ENCODE results near the gene RAVER1. TPM values are rescaled to one million over a fixed set of nuclear protein-coding genes. Genes with fewer than 3 reads are reported as not detected.

The RAVER1 gene
- total and polyA plus RNA-seq, 2 of the 13 experiments (the other 11 are each of a cell fraction or from before 2014, with no cell fraction given), result 3.6 to 7.9 TPM

DNA sequence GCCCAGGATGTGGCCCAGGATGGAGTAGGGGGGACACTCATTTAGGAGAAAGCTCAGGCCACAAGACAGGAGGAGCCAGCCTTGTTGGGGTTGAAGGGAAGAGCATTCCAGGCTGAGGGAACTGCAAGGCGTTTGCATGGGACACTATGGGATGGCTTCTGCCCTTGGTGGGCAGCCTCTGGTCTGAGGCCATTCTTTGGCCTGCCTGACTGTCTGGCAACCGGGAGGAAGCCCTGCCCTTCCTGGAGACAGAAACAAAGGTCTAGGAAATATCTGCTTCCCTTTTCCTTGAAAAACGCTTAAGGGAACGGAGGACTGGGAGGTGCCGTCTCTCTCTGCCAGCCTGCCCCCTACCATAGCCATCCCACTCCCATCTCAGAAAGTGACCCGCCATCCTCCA, 65.3 kb downstream of the RAVER1 start:
- CTCF ChIA-PET (ENCODE audit: low intra/inter-chr PET ratio, low total read pairs), result interaction anchor here (3.6 kb wide), 1 partner anchor 121 kb away, joined by 47 read pairs; no protein-coding TSS in a partner anchor
- no peak for ATAC-seq
- Histone ChIP-seq H3K27ac (ENCODE audit: extremely low read length, insufficient read depth, low read length) (no peak overlapping the region), H2AFZ (ENCODE audit: low read length) (no peak overlapping the region), H4K20me1 (ENCODE audit: insufficient read depth, low read length) (no peaks in the 10 kb centered on the region), H3K4me1 (ENCODE audit: insufficient read depth, low read length) (peaks cover 59% of the 10 kb centered on the region), H3K4me3 (replicated peaks in 1 of 3; ENCODE audit: insufficient read depth in 1 of 3, low read depth in 2 of 3, low read length in 3 of 3) (peak overlapping the region in 1 of 3 experiments; percentile 32; a peak in 1 of 6 replicates), H3K27me3 (ENCODE audit: control insufficient read depth in 1 of 2, insufficient read depth in 2 of 2, low read length in 2 of 2) (no peaks in the 10 kb centered on the region), H3K9ac (ENCODE audit: insufficient read depth, low read depth, low read length) (no peak overlapping the region), H3K4me2 (ENCODE audit: low read depth, low read length) (peak overlapping the region; percentile 87; the same call in 1 of the 2 replicates), H3K79me2 (ENCODE audit: insufficient read depth, low read length) (peaks cover 25% of the 10 kb centered on the region), H3K9me3 (ENCODE audit: low read length) (no peaks in the 10 kb centered on the region), H3K36me3 (replicated peaks in 1 of 2; ENCODE audit: control insufficient read depth in 1 of 2, insufficient read depth in 2 of 2, low read length in 2 of 2) (0 out of 5 replicates have a peak, but pooled peaks cover 0 to 4% of the 10 kb centered on the region in 2 experiments)
- intact Hi-C loops (cut with micrococcal nuclease; ENCODE audit: unreplicated experiment) (loop anchor here (2.0 kb wide), 2 partner anchors 67 to 121 kb away; no protein-coding TSS in a partner anchor), in situ Hi-C loops (cut with HindIII; ENCODE audit: extremely low pct_ligation_motif_present, low pct_unique_long_range_greater_than_20kb) (no loop called here)
- BruUV-seq (replicated peaks), result no TSS peak
- no peak for FAIRE-seq
- POLR2A ChIA-PET, result interaction anchor here (0.6 to 4.4 kb wide), 2 partner anchors 9 to 66 kb away, joined by 3 to 71 read pairs; partner anchors contain the start of gene RAVER1
- no peak for DNase-seq (ENCODE audit: low spot score)
- WGBS (ENCODE audit: low lambda C conversion rate), result 44% methylated on average over 5 of the region's 6 CpGs
- TF ChIP-seq, protein P1, sequence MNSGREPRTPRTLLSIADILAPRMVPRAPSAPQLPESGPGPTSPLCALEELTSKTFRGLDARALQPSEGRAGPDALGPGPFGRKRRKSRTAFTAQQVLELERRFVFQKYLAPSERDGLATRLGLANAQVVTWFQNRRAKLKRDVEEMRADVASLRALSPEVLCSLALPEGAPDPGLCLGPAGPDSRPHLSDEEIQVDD (CRISPR knock-in tag; IDR thresholded peaks at IDR 0.05; ENCODE audit: borderline replicate concordance), result no peak
- TF ChIP-seq SP140L (CRISPR knock-in tag; IDR thresholded peaks at IDR 0.05; ENCODE audit: borderline replicate concordance), result no peak
- TF ChIP-seq SMYD3 (CRISPR knock-in tag; IDR thresholded peaks at IDR 0.05), result no peak
- TF ChIP-seq FOXC1 (CRISPR knock-in tag; IDR thresholded peaks at IDR 0.05; ENCODE audit: borderline replicate concordance), result no peak
- no peak for TF ChIP-seq ERF (CRISPR knock-in tag; IDR thresholded peaks at IDR 0.05)
- TF ChIP-seq ZNF878 (CRISPR knock-in tag; IDR thresholded peaks at IDR 0.05), result no peak
- TF ChIP-seq HOXA3 (CRISPR knock-in tag; IDR thresholded peaks at IDR 0.05), result no peak
- no peak for TF ChIP-seq KLF16 (CRISPR knock-in tag; IDR thresholded peaks at IDR 0.05)
- TF ChIP-seq ZNF24 (IDR thresholded peaks at IDR 0.05), result no peak
- TF ChIP-seq, protein P2, sequence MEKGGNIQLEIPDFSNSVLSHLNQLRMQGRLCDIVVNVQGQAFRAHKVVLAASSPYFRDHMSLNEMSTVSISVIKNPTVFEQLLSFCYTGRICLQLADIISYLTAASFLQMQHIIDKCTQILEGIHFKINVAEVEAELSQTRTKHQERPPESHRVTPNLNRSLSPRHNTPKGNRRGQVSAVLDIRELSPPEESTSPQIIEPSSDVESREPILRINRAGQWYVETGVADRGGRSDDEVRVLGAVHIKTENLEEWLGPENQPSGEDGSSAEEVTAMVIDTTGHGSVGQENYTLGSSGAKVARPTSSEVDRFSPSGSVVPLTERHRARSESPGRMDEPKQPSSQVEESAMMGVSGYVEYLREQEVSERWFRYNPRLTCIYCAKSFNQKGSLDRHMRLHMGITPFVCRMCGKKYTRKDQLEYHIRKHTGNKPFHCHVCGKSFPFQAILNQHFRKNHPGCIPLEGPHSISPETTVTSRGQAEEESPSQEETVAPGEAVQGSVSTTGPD (CRISPR knock-in tag; IDR thresholded peaks at IDR 0.05), result no peak
- TF ChIP-seq, protein P3, sequence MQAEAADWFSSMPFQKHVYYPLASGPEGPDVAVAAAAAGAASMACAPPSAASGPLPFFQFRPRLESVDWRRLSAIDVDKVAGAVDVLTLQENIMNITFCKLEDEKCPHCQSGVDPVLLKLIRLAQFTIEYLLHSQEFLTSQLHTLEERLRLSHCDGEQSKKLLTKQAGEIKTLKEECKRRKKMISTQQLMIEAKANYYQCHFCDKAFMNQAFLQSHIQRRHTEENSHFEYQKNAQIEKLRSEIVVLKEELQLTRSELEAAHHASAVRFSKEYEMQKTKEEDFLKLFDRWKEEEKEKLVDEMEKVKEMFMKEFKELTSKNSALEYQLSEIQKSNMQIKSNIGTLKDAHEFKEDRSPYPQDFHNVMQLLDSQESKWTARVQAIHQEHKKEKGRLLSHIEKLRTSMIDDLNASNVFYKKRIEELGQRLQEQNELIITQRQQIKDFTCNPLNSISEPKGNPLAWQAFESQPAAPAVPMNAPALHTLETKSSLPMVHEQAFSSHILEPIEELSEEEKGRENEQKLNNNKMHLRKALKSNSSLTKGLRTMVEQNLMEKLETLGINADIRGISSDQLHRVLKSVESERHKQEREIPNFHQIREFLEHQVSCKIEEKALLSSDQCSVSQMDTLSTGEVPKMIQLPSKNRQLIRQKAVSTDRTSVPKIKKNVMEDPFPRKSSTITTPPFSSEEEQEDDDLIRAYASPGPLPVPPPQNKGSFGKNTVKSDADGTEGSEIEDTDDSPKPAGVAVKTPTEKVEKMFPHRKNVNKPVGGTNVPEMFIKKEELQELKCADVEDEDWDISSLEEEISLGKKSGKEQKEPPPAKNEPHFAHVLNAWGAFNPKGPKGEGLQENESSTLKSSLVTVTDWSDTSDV (CRISPR knock-in tag; IDR thresholded peaks at IDR 0.05), result no peak
- TF ChIP-seq, protein P4, sequence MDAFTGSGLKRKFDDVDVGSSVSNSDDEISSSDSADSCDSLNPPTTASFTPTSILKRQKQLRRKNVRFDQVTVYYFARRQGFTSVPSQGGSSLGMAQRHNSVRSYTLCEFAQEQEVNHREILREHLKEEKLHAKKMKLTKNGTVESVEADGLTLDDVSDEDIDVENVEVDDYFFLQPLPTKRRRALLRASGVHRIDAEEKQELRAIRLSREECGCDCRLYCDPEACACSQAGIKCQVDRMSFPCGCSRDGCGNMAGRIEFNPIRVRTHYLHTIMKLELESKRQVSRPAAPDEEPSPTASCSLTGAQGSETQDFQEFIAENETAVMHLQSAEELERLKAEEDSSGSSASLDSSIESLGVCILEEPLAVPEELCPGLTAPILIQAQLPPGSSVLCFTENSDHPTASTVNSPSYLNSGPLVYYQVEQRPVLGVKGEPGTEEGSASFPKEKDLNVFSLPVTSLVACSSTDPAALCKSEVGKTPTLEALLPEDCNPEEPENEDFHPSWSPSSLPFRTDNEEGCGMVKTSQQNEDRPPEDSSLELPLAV (CRISPR knock-in tag; conservative IDR thresholded peaks at IDR 0.05; ENCODE audit: low read depth), result no peak
- TF ChIP-seq HNF4A (CRISPR knock-in tag; IDR thresholded peaks at IDR 0.05), result no peak
- no peak for TF ChIP-seq ZSCAN20 (CRISPR knock-in tag; IDR thresholded peaks at IDR 0.05; ENCODE audit: borderline replicate concordance)
- TF ChIP-seq ZC3H4 (CRISPR knock-in tag; IDR thresholded peaks at IDR 0.05; ENCODE audit: borderline replicate concordance), result no peak
- TF ChIP-seq ZNF460 (CRISPR knock-in tag; IDR thresholded peaks at IDR 0.05; ENCODE audit: borderline replicate concordance), result no peak
- no peak for TF ChIP-seq ZNF674 (CRISPR knock-in tag; IDR thresholded peaks at IDR 0.05; ENCODE audit: low read depth)

Measured in HepG2 (cell line).